Measurements from ENCODE around the gene POLG2. TPM values are rescaled to one million over a fixed set of nuclear protein-coding genes. Genes with fewer than 3 reads are reported as not detected.
A peak's percentile ranks its signal among the peaks of the same experiment; 100 is the strongest.

POLG2 gene
- total and polyA plus RNA-seq, 2 donors from 2014 or later, result 9.0 to 18.4 TPM

GRCh38 chr17:64505340-64506200, 8.7 kb upstream of the POLG2 start:
- intact Hi-C loops (cut with DNase I), result no loop called here
- DNase-seq (peak; percentile 93 to 98 (median 96)), FAIRE-seq (no peak)
- peaks cover 31 to 50% (median 40%) of the 10 kb centered on the region in 3 donors for H3K36me3 ChIP-seq (ENCODE audit: control insufficient read depth in 2 of 3, insufficient read depth in 3 of 3, low read length in 3 of 3)
- H3K9ac ChIP-seq (ENCODE audit: low read length in 3 of 3), result peak overlapping the region; percentile 98 to 100 (median 100)
- H3K4me3 ChIP-seq (ENCODE audit: low read length in 3 of 3), result peak overlapping the region; percentile 92 to 99 (median 93)
- no peaks in the 10 kb centered on the region for H3K9me3 ChIP-seq (ENCODE audit: control insufficient read depth in 2 of 3, insufficient read depth in 1 of 3, low read length in 3 of 3)
- peaks cover 3 to 23% (median 22%) of the 10 kb centered on the region in 3 donors for H3K4me1 ChIP-seq (ENCODE audit: control insufficient read depth in 2 of 3, insufficient read depth in 2 of 3, low read depth in 1 of 3, low read length in 3 of 3)
- H3K27ac ChIP-seq (ENCODE audit: low read depth in 2 of 2, low read length in 2 of 2), result peak overlapping the region; percentile 100
- no peak for TF ChIP-seq CTCF (IDR thresholded peaks at IDR 0.05; ENCODE audit: borderline replicate concordance, extremely low read depth, insufficient read depth)
- no peaks in the 10 kb centered on the region for H3K27me3 ChIP-seq (ENCODE audit: control insufficient read depth, insufficient read depth, low read length)

- H3K9me3 ChIP-seq (ENCODE audit: control insufficient read depth in 2 of 3, insufficient read depth in 1 of 3, low read length in 3 of 3), result no peaks in the 10 kb centered on the region
- peak overlapping the region; percentile 92 to 99 (median 93) for H3K4me3 ChIP-seq (ENCODE audit: low read length in 3 of 3)
- peaks cover 38 to 53% (median 43%) of the 10 kb centered on the region in 3 donors for H3K36me3 ChIP-seq (ENCODE audit: control insufficient read depth in 2 of 3, insufficient read depth in 3 of 3, low read length in 3 of 3)
- FAIRE-seq, result no peak
- peaks cover 3 to 28% (median 22%) of the 10 kb centered on the region in 3 donors for H3K4me1 ChIP-seq (ENCODE audit: control insufficient read depth in 2 of 3, insufficient read depth in 2 of 3, low read depth in 1 of 3, low read length in 3 of 3)
- H3K27ac ChIP-seq (ENCODE audit: low read depth in 2 of 2, low read length in 2 of 2), result peak overlapping the region; percentile 100
- intact Hi-C loops (cut with DNase I), result no loop called here
- H3K9ac ChIP-seq (ENCODE audit: low read length in 3 of 3), result peak overlapping the region; percentile 65 to 100 (median 93)
- peak in 1 of 5 donors; percentile 68 for DNase-seq
- H3K27me3 ChIP-seq (ENCODE audit: control insufficient read depth, insufficient read depth, low read length), result no peaks in the 10 kb centered on the region
- no peak for TF ChIP-seq CTCF (IDR thresholded peaks at IDR 0.05; ENCODE audit: borderline replicate concordance, extremely low read depth, insufficient read depth)
Measured at GRCh38 chr17:64504769-64505339, 8.0 kb upstream of the POLG2 start.

GRCh38 chr17:64503821-64504768, 7.2 kb upstream of the POLG2 start:
- Histone ChIP-seq H3K27ac (ENCODE audit: low read depth in 2 of 2, low read length in 2 of 2) (peak overlapping the region; percentile 100), H3K4me3 (ENCODE audit: low read length in 3 of 3) (peak overlapping the region; percentile 92 to 99 (median 93)), H3K9me3 (ENCODE audit: control insufficient read depth in 2 of 3, insufficient read depth in 1 of 3, low read length in 3 of 3) (no peaks in the 10 kb centered on the region), H3K4me1 (ENCODE audit: control insufficient read depth in 2 of 3, insufficient read depth in 2 of 3, low read depth in 1 of 3, low read length in 3 of 3) (peaks cover 3 to 28% (median 19%) of the 10 kb centered on the region in 3 donors), H3K27me3 (ENCODE audit: control insufficient read depth, insufficient read depth, low read length) (no peaks in the 10 kb centered on the region), H3K9ac (ENCODE audit: low read length in 3 of 3) (peak overlapping the region; percentile 65 to 100 (median 93)), H3K36me3 (ENCODE audit: control insufficient read depth in 2 of 3, insufficient read depth in 3 of 3, low read length in 3 of 3) (peaks cover 41 to 60% (median 44%) of the 10 kb centered on the region in 3 donors)
- intact Hi-C loops (cut with DNase I), result no loop called here
- DNase-seq, result no peak
- TF ChIP-seq CTCF (IDR thresholded peaks at IDR 0.05; ENCODE audit: borderline replicate concordance, extremely low read depth, insufficient read depth), result no peak
- no peak for FAIRE-seq

Data from kidney (tissue), 14 donors.